ENCODE measurements around the gene NHLRC4.

- TF ChIP-seq CTCF (IDR thresholded peaks at IDR 0.05; ENCODE audit: low read depth, low read length, poor library complexity, severe bottlenecking) = no peak
- TF ChIP-seq EZH2phosphoT487 (IDR thresholded peaks at IDR 0.05; ENCODE audit: borderline replicate concordance, low read length) = no peak
These were observed 7.4 kb downstream of the NHLRC4 start for GRCh38 chr16:574021-574760.
